PC-3 (cell line): ENCODE measurements around the gene UFL1. TPM values are rescaled to one million over a fixed set of nuclear protein-coding genes. Genes with fewer than 3 reads are reported as not detected.

Experiments
- ATAC-seq: fragments of 200-7000 bp; cut with Tn5 transposase; 2 replicates; pipeline ENCODE4 v1.9.1; 2020; ENCODE audit warnings: mild to moderate bottlenecking, moderate library complexity
- BruUV-seq: library from RNA; stranded (reverse); fragments of 400-500 nt; replicated peaks from 2 replicates; lab custom pipeline; 2021; lab: Mats Ljungman, UMichigan
- CTCF ChIA-PET: fragments of 300-600 bp; sonication (Branson Sonifier 250); formaldehyde crosslinking; loops from one replicate; lab custom pipeline; 2022; ENCODE audit warnings: antibody characterized with exemption; lab: Charles Lee
- POLR2A ChIA-PET: fragments of 300-600 bp; sonication (Branson Sonifier 250); formaldehyde crosslinking; loops from one replicate; lab custom pipeline; 2022; ENCODE audit warnings: antibody characterized with exemption; ENCODE audit not compliant: unreplicated experiment; lab: Charles Lee
- DNase-seq: peaks from one replicate; pipeline ENCODE4 v3.0.0-alpha.2; 2015
- H2AFZ ChIP-seq: fragments of 300-600 bp; sonication (generic); 2 replicates; pipeline ENCODE4 v1.6.0; 2016; ENCODE audit warnings: antibody characterized with exemption, low read length
- H3F3A ChIP-seq: fragments of 300-600 bp; sonication (generic); one replicate; pipeline ENCODE4 v1.6.0; 2017; ENCODE audit warnings: antibody characterized with exemption, low read length, control low read depth, mild to moderate bottlenecking; ENCODE audit not compliant: unreplicated experiment
- H3K27ac ChIP-seq: fragments of 300-600 bp; sonication (generic); 2 replicates; pipeline ENCODE4 v1.5.1; 2016; ENCODE audit warnings: mild to moderate bottlenecking, low read length
- H3K27me3 ChIP-seq: fragments of 300-600 bp; sonication (generic); 2 replicates; pipeline ENCODE4 v1.6.1; 2016; ENCODE audit warnings: low read length, mixed read lengths
- H3K36me3 ChIP-seq: fragments of 300-600 bp; sonication (generic); 2 replicates; pipeline ENCODE4 v1.6.1; 2016; ENCODE audit warnings: low read depth, mixed run types, low read length, mixed read lengths
- H3K4me1 ChIP-seq: fragments of 300-600 bp; sonication (generic); 2 replicates; pipeline ENCODE4 v1.5.1; 2016; ENCODE audit warnings: low read length; ENCODE audit not compliant: insufficient read depth
- H3K4me2 ChIP-seq: fragments of 300-600 bp; sonication (generic); 2 replicates; pipeline ENCODE4 v1.6.0; 2016; ENCODE audit warnings: low read length
- H3K4me3 ChIP-seq: fragments of 300-600 bp; sonication (generic); 2 replicates; pipeline ENCODE4 v1.5.1; 2016; ENCODE audit warnings: mild to moderate bottlenecking, low read length, mixed read lengths
- H3K79me2 ChIP-seq: fragments of 300-600 bp; sonication (generic); 2 replicates; pipeline ENCODE4 v1.6.1; 2017; ENCODE audit warnings: low read length, mixed read lengths
- H3K9ac ChIP-seq: fragments of 300-600 bp; sonication (generic); 2 replicates; pipeline ENCODE4 v1.6.0; 2016; ENCODE audit warnings: mild to moderate bottlenecking, low read length
- H3K9me2 ChIP-seq: fragments of 300-600 bp; sonication (generic); replicated peaks from 2 replicates; pipeline ENCODE4 v1.6.1; 2016; ENCODE audit warnings: mixed run types, low read length, mixed read lengths
- H3K9me3 ChIP-seq: fragments of 300-600 bp; sonication (generic); 2 replicates; pipeline ENCODE4 v1.6.1; 2016; ENCODE audit warnings: low read length, mixed read lengths
- H4K20me1 ChIP-seq: fragments of 300-600 bp; sonication (generic); 2 replicates; pipeline ENCODE4 v1.6.1; 2016; ENCODE audit warnings: low read length, mixed read lengths
- EZH2 ChIP-seq: fragments of 300-600 bp; sonication (generic); IDR thresholded peaks from one replicate; pipeline ENCODE4 v1.6.1; 2017; ENCODE audit warnings: antibody characterized with exemption, mild to moderate bottlenecking, low read length; ENCODE audit not compliant: unreplicated experiment
- EZH2phosphoT487 ChIP-seq: fragments of 300-600 bp; sonication (generic); IDR thresholded peaks from 2 replicates; pipeline ENCODE4 v1.6.1; 2018; ENCODE audit warnings: mild to moderate bottlenecking, antibody characterized with exemption, low read length, borderline replicate concordance
- intact Hi-C: fragments of 100-400 bp; cut with micrococcal nuclease; formaldehyde crosslinking; loops from 2 replicates; pipeline ENCODE4 v1.9.0; 2023
- total RNA-seq: library from RNA; depleted of rRNA; stranded (reverse); fragments of >200 nt; gene quantifications from 2 replicates; pipeline ENCODE4 v1.2.3, GENCODE V29; 2014
- TF ChIP-seq, protein P1 (sequence below): fragments of 300-600 bp; sonication (generic); conservative IDR thresholded peaks from 2 replicates; pipeline ENCODE4 v1.5.1; 2017; ENCODE audit warnings: antibody characterized with exemption, low read depth, mild to moderate bottlenecking, low read length

Gene UFL1
- total RNA-seq, 1 experiment from 2014 or later: 10.4 TPM

DNA sequence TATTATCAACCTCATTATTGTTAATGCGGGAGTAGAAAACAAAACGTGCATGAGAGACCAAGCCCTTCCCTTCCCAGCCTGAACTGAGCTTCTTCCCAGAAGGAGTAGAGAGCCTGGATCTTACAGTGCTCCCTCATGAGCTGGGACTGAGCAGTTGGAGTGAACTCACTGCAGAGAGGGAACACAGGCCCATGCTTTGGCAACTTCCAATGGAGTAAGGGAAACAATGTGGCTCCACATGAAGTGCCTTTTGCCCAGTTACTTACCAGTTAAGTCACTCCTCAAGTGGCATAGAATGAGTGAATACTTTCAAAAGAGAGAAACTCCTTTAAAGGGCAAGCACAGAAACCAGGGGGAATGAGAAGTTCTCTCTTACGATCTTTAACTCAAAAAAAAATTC is 53.8 kb downstream of the UFL1 start:
- ChIA-PET POLR2A (no interaction called here), CTCF (no interaction called here)
- no peaks in the 10 kb centered on the region for H3K36me3 ChIP-seq
- H3K9me2 ChIP-seq: no peaks in the 10 kb centered on the region
- intact Hi-C loops: no loop called here
- H3K9ac ChIP-seq: no peak overlapping the region
- H2AFZ ChIP-seq: no peak overlapping the region
- TF ChIP-seq, protein P1, sequence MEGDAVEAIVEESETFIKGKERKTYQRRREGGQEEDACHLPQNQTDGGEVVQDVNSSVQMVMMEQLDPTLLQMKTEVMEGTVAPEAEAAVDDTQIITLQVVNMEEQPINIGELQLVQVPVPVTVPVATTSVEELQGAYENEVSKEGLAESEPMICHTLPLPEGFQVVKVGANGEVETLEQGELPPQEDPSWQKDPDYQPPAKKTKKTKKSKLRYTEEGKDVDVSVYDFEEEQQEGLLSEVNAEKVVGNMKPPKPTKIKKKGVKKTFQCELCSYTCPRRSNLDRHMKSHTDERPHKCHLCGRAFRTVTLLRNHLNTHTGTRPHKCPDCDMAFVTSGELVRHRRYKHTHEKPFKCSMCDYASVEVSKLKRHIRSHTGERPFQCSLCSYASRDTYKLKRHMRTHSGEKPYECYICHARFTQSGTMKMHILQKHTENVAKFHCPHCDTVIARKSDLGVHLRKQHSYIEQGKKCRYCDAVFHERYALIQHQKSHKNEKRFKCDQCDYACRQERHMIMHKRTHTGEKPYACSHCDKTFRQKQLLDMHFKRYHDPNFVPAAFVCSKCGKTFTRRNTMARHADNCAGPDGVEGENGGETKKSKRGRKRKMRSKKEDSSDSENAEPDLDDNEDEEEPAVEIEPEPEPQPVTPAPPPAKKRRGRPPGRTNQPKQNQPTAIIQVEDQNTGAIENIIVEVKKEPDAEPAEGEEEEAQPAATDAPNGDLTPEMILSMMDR: no peak
- TF ChIP-seq EZH2phosphoT487 (no peak), EZH2 (no peak)
- no peaks in the 10 kb centered on the region for H3K27me3 ChIP-seq
- DNase-seq (no peak), ATAC-seq (no peak)
- H3K27ac ChIP-seq: no peak overlapping the region
- H3K4me2 ChIP-seq: no peak overlapping the region
- H3F3A ChIP-seq: no peaks in the 10 kb centered on the region
- no peaks in the 10 kb centered on the region for H3K9me3 ChIP-seq
- H3K4me1 ChIP-seq: no peaks in the 10 kb centered on the region
- H3K4me3 ChIP-seq: no peak overlapping the region
- BruUV-seq: no TSS peak
- H3K79me2 ChIP-seq: no peaks in the 10 kb centered on the region
- H4K20me1 ChIP-seq: no peaks in the 10 kb centered on the region

DNA sequence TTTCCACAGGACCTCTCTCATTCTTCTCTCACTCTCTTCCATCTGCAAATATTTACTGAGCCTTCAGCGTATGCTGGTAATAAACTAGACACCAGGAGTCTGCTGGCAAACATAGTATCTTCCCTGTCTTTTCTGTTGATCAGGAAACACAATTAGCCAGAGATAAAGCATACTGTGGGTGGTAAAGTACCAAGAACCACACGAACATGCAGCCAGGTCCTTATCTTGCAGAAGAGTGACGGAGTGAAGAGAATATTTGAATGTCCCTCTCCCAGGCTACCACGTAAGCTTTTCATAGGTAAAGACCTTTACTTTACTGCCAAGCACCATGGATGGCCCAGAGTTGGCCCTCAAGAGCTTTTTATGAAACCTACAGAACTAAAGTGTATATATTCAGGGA is 54.6 kb downstream of the UFL1 start:
- no peaks in the 10 kb centered on the region for H3K9me2 ChIP-seq
- no peak overlapping the region for H2AFZ ChIP-seq
- TF ChIP-seq EZH2 (no peak), EZH2phosphoT487 (no peak)
- TF ChIP-seq, protein P1: no peak
- H3K27ac ChIP-seq: no peak overlapping the region
- intact Hi-C loops: no loop called here
- no peak for DNase-seq
- H4K20me1 ChIP-seq: no peaks in the 10 kb centered on the region
- ChIA-PET POLR2A (no interaction called here), CTCF (no interaction called here)
- H3K4me2 ChIP-seq: no peak overlapping the region
- H3K9ac ChIP-seq: no peak overlapping the region
- H3K36me3 ChIP-seq: no peaks in the 10 kb centered on the region
- no peaks in the 10 kb centered on the region for H3F3A ChIP-seq
- BruUV-seq: no TSS peak
- no peaks in the 10 kb centered on the region for H3K79me2 ChIP-seq
- ATAC-seq: no peak
- no peaks in the 10 kb centered on the region for H3K9me3 ChIP-seq
- H3K4me3 ChIP-seq: no peak overlapping the region
- H3K27me3 ChIP-seq: no peaks in the 10 kb centered on the region
- H3K4me1 ChIP-seq: no peaks in the 10 kb centered on the region

DNA sequence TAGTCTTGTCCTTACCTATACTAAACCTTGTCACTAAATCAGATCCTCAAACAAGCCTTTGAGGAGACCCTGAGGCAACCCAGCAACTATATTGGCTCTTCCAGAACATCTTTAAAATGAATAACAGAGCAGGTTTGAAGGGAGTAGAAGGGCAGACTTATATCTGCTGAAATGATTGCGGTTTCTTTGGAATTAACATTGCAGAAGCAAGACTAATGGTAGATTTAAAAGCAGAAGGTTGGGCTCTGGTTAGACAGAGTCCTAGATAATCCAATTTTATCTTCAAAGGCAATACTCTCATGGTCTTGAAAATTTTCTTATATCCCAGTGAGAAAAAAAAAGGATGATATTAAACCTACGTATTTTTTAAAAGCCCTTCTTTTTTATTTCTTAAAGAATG is 60.4 kb downstream of the UFL1 start:
- H3K27ac ChIP-seq: no peak overlapping the region
- no peaks in the 10 kb centered on the region for H4K20me1 ChIP-seq
- no peak for DNase-seq
- intact Hi-C loops: no loop called here
- TF ChIP-seq EZH2 (no peak), EZH2phosphoT487 (no peak)
- TF ChIP-seq, protein P1: no peak
- no peak for ATAC-seq
- no peak overlapping the region for H3K4me3 ChIP-seq
- H3F3A ChIP-seq: no peaks in the 10 kb centered on the region
- H3K4me1 ChIP-seq: no peaks in the 10 kb centered on the region
- no TSS peak for BruUV-seq
- peaks cover 34% of the 10 kb centered on the region for H3K27me3 ChIP-seq
- H3K36me3 ChIP-seq: no peaks in the 10 kb centered on the region
- no peaks in the 10 kb centered on the region for H3K9me2 ChIP-seq
- H2AFZ ChIP-seq: no peak overlapping the region
- H3K9me3 ChIP-seq: no peaks in the 10 kb centered on the region
- H3K9ac ChIP-seq: no peak overlapping the region
- POLR2A ChIA-PET: no interaction called here
- CTCF ChIA-PET: no interaction called here
- no peaks in the 10 kb centered on the region for H3K79me2 ChIP-seq
- H3K4me2 ChIP-seq: no peak overlapping the region
